K562 (cell line): Measurements from ENCODE around the gene ARHGEF10L. TPM values are rescaled to one million over a fixed set of nuclear protein-coding genes. Genes with fewer than 3 reads are reported as not detected.

Experiments used
- ATAC-seq: fragments of 200-7000 bp; cut with Tn5 transposase; 3 replicates; pipeline ENCODE4 v1.9.1; 2020; ENCODE audit warnings: moderate library complexity
- BruUV-seq: library from RNA; stranded (reverse); fragments of 400-500 nt; replicated peaks from 2 replicates; lab custom pipeline; 2021; lab: Mats Ljungman, UMichigan
- CTCF ChIA-PET: fragments of 300-600 bp; formaldehyde crosslinking; extraction: SDS; loops from one replicate; lab custom pipeline; 2021; ENCODE audit warnings: low intra/inter-chr PET ratio; lab: Yijun Ruan, JAX
- POLR2A ChIA-PET: fragments of 300-600, 350-650 bp; sonication (Branson Sonifier 250); formaldehyde crosslinking; extraction: SDS; loops from one replicate; lab custom pipeline; 2021; ENCODE audit warnings: antibody characterized with exemption, inconsistent platforms; lab: Yijun Ruan, JAX
- DNase-seq, 4 experiments: peaks; one replicate each; pipeline versions ENCODE4 v3.0.0 to v3.0.0-alpha.2; 2011 to 2018; ENCODE audit warnings: low spot score in 3 of 4, mixed read lengths in 3 of 4; ENCODE audit errors: extremely low read depth in 1 of 4
- FAIRE-seq: peaks from 2 replicates; lab custom pipeline; 2011; peaks lifted over from hg19 to GRCh38; lab: Jason Lieb, UNC
- H2AFZ ChIP-seq: 2 replicates; pipeline ENCODE4 v1.6.0; 2011; ENCODE audit warnings: low read depth, low read length, control low read depth, inconsistent platforms
- H3K27ac ChIP-seq: fragments of 200-600 bp; 3 replicates; pipeline ENCODE4 v1.8.0; 2011; ENCODE audit warnings: low read depth, mild to moderate bottlenecking, control low read depth, inconsistent platforms, low read length, moderate library complexity, mixed read lengths; ENCODE audit errors: extremely low read depth
- H3K27me3 ChIP-seq, 2 experiments: fragments of 300-600 bp in 1 of 2; 2 replicates in 1 of 2; 3 replicates in 1 of 2; pipeline versions ENCODE4 v1.6.0 to v1.8.0; 2011; ENCODE audit warnings: inconsistent platforms in 2 of 2, low read length in 2 of 2, mild to moderate bottlenecking in 1 of 2, mixed read lengths in 1 of 2, moderate library complexity in 1 of 2; ENCODE audit not compliant: control insufficient read depth in 2 of 2, insufficient read depth in 2 of 2
- H3K36me3 ChIP-seq: fragments of 300-600 bp; 3 replicates; pipeline ENCODE4 v1.8.0; 2011; ENCODE audit warnings: mild to moderate bottlenecking, low read length, inconsistent platforms; ENCODE audit not compliant: control insufficient read depth, insufficient read depth
- H3K4me1 ChIP-seq, 2 experiments: fragments of 200-600 bp in 1 of 2; replicated peaks in 1 of 2; 2 replicates in 1 of 2; 3 replicates in 1 of 2; pipeline versions ENCODE4 v1.5.1 to v1.8.0; 2011; ENCODE audit warnings: inconsistent platforms in 2 of 2, low read length in 2 of 2, mild to moderate bottlenecking in 1 of 2, mixed read lengths in 1 of 2, moderate library complexity in 1 of 2; ENCODE audit not compliant: control insufficient read depth in 2 of 2, insufficient read depth in 2 of 2
- H3K4me2 ChIP-seq: 2 replicates; pipeline ENCODE4 v1.6.1; 2011; ENCODE audit warnings: low read length, control low read depth, inconsistent platforms, mixed read lengths; ENCODE audit not compliant: insufficient read depth
- H3K4me3 ChIP-seq: fragments of 200-600 bp; sonication (generic), shearing (Covaris generic); 2 replicates; pipeline ENCODE4 v1.5.1; 2016; ENCODE audit warnings: control low read depth, inconsistent platforms
- H3K79me2 ChIP-seq: fragments of 200-600 bp; 3 replicates; pipeline ENCODE4 v1.8.0; 2011; ENCODE audit warnings: low read length, inconsistent platforms; ENCODE audit not compliant: control insufficient read depth, insufficient read depth
- H3K9ac ChIP-seq, 2 experiments: 2 replicates each; pipeline versions ENCODE4 v1.6.0 to v1.6.1; 2011; ENCODE audit warnings: low read depth in 2 of 2, low read length in 2 of 2, control low read depth in 1 of 2, inconsistent platforms in 1 of 2, mild to moderate bottlenecking in 1 of 2, mixed read lengths in 1 of 2; ENCODE audit not compliant: insufficient read depth in 1 of 2
- H3K9me1 ChIP-seq: one replicate; pipeline ENCODE4 v1.6.0; 2011; ENCODE audit warnings: inconsistent platforms, mild to moderate bottlenecking, low read length, moderate library complexity; ENCODE audit not compliant: control insufficient read depth, insufficient read depth
- H3K9me3 ChIP-seq: replicated peaks from 2 replicates; pipeline ENCODE4 v1.5.1; 2011; ENCODE audit warnings: low read depth, low read length, inconsistent platforms; ENCODE audit not compliant: control insufficient read depth, insufficient read depth
- H4K20me1 ChIP-seq: replicated peaks from 2 replicates; pipeline ENCODE4 v1.6.1; 2011; ENCODE audit warnings: low read length, inconsistent platforms, mixed read lengths; ENCODE audit not compliant: control insufficient read depth, insufficient read depth
- ERF ChIP-seq: fragments of 450-650 bp; formaldehyde crosslinking; IDR thresholded peaks from 2 replicates; pipeline ENCODE4 v1.4.0; 2020; ENCODE audit warnings: mild to moderate bottlenecking, mixed read lengths
- HIVEP1 ChIP-seq: fragments of 250-450 bp; sonication (Bioruptor Pico); IDR thresholded peaks from 2 replicates; pipeline ENCODE4 v1.4.0; 2020; ENCODE audit warnings: mild to moderate bottlenecking
- IRF2 ChIP-seq: sonication (generic); formaldehyde crosslinking; IDR thresholded peaks from 2 replicates; pipeline ENCODE4 v1.8.1; 2022; ENCODE audit warnings: mild to moderate bottlenecking, missing genetic modification reagents
- NR2F6 ChIP-seq: fragments of 450-650 bp; formaldehyde crosslinking; IDR thresholded peaks from 2 replicates; pipeline ENCODE4 v1.4.0; 2020; ENCODE audit warnings: mild to moderate bottlenecking
- POLR2AphosphoS2 ChIP-seq: IDR thresholded peaks from 2 replicates; pipeline ENCODE4 v1.6.1; 2012; ENCODE audit warnings: low read length, improper control_type of control experiment
- POLR3G ChIP-seq: IDR thresholded peaks from 2 replicates; pipeline ENCODE4 v1.6.1; 2011; ENCODE audit not compliant: insufficient read length, insufficient replicate concordance; ENCODE audit errors: extremely low read depth
- RCOR1 ChIP-seq, 2 experiments: IDR thresholded peaks; 2 replicates each; pipeline ENCODE4 v1.6.1; 2012; ENCODE audit warnings: low read depth in 2 of 2, low read length in 2 of 2, borderline replicate concordance in 1 of 2, improper control_type of control experiment in 1 of 2
- SREBF1 ChIP-seq: fragments of 150-350 bp; IDR thresholded peaks from 2 replicates; pipeline ENCODE4 v1.6.1; 2014; ENCODE audit warnings: antibody characterized with exemption, low read depth, low read length, borderline replicate concordance
- ZNF143 ChIP-seq: sonication (generic); formaldehyde crosslinking; IDR thresholded peaks from 2 replicates; pipeline ENCODE4 v1.9.0; 2022; ENCODE audit warnings: mild to moderate bottlenecking, missing genetic modification reagents
- WGBS: fragments of 100-300 bp; shearing (Covaris generic); methylation state at CpG from one replicate; pipeline ENCODE4 v1.1.6; 2016; ENCODE audit warnings: low coverage, mixed read lengths; ENCODE audit not compliant: insufficient coverage; ENCODE audit errors: missing lambda C conversion rate; 5-methylcytosine and 5-hydroxymethylcytosine counted together
- in situ Hi-C: fragments of 300-500 bp; cut with MboI; formaldehyde crosslinking; loops from 4 replicates; pipeline ENCODE4 v1.15.0; 2018; ENCODE audit warnings: inconsistent platforms, mixed read lengths
- intact Hi-C: fragments of 100-400 bp; cut with micrococcal nuclease; formaldehyde crosslinking; loops from 2 replicates; pipeline ENCODE4 v1.14.2; 2022
- polyA plus RNA-seq, 8 experiments: library from polyadenylated mRNA; depleted of rRNA in 4 of 8; stranded (reverse) in 5 of 8; unstranded in 3 of 8; fragments of >200 nt; fragmentation: Nextera tagmentation in 2 of 8; fragmentation: Illumina TruSeq in 1 of 8; extraction: Ambion mirVana in 2 of 8; extraction: Trizol in 1 of 8; gene quantifications; 2 replicates each; pipeline versions ENCODE4 v1.2.1 to v1.2.3, GENCODE V29; 2011 to 2014; ENCODE audit warnings: inconsistent platforms in 1 of 8, missing spikeins in 1 of 8
- total RNA-seq, 7 experiments: library from RNA; depleted of rRNA in 6 of 7; stranded (reverse); fragments of >200 nt in 6 of 7; fragmentation: Illumina TruSeq in 2 of 7; extraction: Trizol in 2 of 7; gene quantifications; 2 replicates each; pipeline versions ENCODE4 v1.2.1 to v1.2.3, GENCODE V29; 2011 to 2021; ENCODE audit warnings: low replicate concordance in 1 of 7
- TF ChIP-seq, protein P1 (sequence below): fragments of 250-450 bp; sonication (Bioruptor Pico); IDR thresholded peaks from 2 replicates; pipeline ENCODE4 v1.9.0; 2021; ENCODE audit warnings: mild to moderate bottlenecking
- TF ChIP-seq, protein P2 (sequence below): sonication (generic); formaldehyde crosslinking; IDR thresholded peaks from 2 replicates; pipeline ENCODE4 v1.8.1; 2023; ENCODE audit warnings: mild to moderate bottlenecking, missing genetic modification reagents
- TF ChIP-seq, protein P3 (sequence below): fragments of 250-450 bp; sonication (Bioruptor Pico); IDR thresholded peaks from 2 replicates; pipeline ENCODE4 v1.4.0; 2020; ENCODE audit warnings: mild to moderate bottlenecking, moderate library complexity
- TF ChIP-seq, protein P4 (sequence below): sonication (generic); formaldehyde crosslinking; IDR thresholded peaks from 2 replicates; pipeline ENCODE4 v1.8.0; 2022; ENCODE audit warnings: missing genetic modification reagents, mild to moderate bottlenecking, moderate library complexity, borderline replicate concordance
- TF ChIP-seq, protein P5 (sequence below): fragments of 250-450 bp; sonication (Bioruptor Pico); IDR thresholded peaks from 2 replicates; pipeline ENCODE4 v1.8.0; 2022; ENCODE audit warnings: inconsistent platforms

Gene ARHGEF10L
- total and polyA plus RNA-seq, 9 of the 15 experiments (the other 6 are each of a cell fraction or from before 2014, with no cell fraction given) = 0.09 to 0.13 TPM; not detected in 7

DNA sequence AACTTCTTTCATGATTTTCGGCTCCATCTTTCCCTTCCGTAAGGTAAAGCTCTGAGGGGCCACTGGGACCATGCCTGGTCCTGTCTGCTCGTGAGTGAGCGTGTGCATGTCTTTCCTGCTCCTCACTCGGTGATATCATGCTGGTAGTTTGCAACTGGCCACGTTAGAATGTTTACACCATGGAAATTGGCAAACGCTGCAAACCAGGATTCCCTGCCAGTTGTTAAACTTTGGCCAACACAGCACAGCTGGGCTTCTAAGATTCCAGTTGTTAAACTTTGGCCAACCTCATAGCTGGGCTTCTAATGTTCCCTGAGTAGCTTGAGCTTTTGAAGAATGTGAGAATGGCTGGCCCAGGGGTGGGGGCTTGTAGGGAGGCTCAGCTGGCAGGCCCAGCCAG is 147.6 kb downstream of the ARHGEF10L start:
- H3K27ac ChIP-seq = no peak overlapping the region
- WGBS = 1% methylated on average over 7 of the region's 7 CpGs
- no peak overlapping the region for H3K4me3 ChIP-seq
- no peak for TF ChIP-seq NR2F6 (CRISPR knock-in tag)
- no peak for TF ChIP-seq RCOR1 (IDR thresholded peaks at IDR 0.05; ENCODE audit: borderline replicate concordance in 1 of 2, low read depth in 2 of 2, low read length in 2 of 2)
- no peak for TF ChIP-seq POLR3G
- TF ChIP-seq, protein P1, sequence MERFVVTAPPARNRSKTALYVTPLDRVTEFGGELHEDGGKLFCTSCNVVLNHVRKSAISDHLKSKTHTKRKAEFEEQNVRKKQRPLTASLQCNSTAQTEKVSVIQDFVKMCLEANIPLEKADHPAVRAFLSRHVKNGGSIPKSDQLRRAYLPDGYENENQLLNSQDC = no peak
- TF ChIP-seq, protein P2, sequence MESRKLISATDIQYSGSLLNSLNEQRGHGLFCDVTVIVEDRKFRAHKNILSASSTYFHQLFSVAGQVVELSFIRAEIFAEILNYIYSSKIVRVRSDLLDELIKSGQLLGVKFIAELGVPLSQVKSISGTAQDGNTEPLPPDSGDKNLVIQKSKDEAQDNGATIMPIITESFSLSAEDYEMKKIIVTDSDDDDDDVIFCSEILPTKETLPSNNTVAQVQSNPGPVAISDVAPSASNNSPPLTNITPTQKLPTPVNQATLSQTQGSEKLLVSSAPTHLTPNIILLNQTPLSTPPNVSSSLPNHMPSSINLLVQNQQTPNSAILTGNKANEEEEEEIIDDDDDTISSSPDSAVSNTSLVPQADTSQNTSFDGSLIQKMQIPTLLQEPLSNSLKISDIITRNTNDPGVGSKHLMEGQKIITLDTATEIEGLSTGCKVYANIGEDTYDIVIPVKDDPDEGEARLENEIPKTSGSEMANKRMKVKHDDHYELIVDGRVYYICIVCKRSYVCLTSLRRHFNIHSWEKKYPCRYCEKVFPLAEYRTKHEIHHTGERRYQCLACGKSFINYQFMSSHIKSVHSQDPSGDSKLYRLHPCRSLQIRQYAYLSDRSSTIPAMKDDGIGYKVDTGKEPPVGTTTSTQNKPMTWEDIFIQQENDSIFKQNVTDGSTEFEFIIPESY (CRISPR knock-in tag) = no peak
- TF ChIP-seq HIVEP1 (CRISPR knock-in tag) = no peak
- TF ChIP-seq, protein P3, sequence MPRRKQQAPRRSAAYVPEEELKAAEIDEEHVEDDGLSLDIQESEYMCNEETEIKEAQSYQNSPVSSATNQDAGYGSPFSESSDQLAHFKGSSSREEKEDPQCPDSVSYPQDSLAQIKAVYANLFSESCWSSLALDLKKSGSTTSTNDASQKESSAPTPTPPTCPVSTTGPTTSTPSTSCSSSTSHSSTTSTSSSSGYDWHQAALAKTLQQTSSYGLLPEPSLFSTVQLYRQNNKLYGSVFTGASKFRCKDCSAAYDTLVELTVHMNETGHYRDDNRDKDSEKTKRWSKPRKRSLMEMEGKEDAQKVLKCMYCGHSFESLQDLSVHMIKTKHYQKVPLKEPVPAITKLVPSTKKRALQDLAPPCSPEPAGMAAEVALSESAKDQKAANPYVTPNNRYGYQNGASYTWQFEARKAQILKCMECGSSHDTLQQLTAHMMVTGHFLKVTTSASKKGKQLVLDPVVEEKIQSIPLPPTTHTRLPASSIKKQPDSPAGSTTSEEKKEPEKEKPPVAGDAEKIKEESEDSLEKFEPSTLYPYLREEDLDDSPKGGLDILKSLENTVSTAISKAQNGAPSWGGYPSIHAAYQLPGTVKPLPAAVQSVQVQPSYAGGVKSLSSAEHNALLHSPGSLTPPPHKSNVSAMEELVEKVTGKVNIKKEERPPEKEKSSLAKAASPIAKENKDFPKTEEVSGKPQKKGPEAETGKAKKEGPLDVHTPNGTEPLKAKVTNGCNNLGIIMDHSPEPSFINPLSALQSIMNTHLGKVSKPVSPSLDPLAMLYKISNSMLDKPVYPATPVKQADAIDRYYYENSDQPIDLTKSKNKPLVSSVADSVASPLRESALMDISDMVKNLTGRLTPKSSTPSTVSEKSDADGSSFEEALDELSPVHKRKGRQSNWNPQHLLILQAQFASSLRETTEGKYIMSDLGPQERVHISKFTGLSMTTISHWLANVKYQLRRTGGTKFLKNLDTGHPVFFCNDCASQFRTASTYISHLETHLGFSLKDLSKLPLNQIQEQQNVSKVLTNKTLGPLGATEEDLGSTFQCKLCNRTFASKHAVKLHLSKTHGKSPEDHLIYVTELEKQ = no peak
- no peak for TF ChIP-seq IRF2 (CRISPR knock-in tag)
- no peak for TF ChIP-seq SREBF1
- no peak for TF ChIP-seq POLR2AphosphoS2
- TF ChIP-seq ZNF143 (CRISPR knock-in tag) = no peak
- no peak for TF ChIP-seq ERF (CRISPR knock-in tag)
- TF ChIP-seq, protein P4, sequence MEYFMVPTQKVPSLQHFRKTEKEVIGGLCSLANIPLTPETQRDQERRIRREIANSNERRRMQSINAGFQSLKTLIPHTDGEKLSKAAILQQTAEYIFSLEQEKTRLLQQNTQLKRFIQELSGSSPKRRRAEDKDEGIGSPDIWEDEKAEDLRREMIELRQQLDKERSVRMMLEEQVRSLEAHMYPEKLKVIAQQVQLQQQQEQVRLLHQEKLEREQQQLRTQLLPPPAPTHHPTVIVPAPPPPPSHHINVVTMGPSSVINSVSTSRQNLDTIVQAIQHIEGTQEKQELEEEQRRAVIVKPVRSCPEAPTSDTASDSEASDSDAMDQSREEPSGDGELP = no peak
- TF ChIP-seq, protein P5, sequence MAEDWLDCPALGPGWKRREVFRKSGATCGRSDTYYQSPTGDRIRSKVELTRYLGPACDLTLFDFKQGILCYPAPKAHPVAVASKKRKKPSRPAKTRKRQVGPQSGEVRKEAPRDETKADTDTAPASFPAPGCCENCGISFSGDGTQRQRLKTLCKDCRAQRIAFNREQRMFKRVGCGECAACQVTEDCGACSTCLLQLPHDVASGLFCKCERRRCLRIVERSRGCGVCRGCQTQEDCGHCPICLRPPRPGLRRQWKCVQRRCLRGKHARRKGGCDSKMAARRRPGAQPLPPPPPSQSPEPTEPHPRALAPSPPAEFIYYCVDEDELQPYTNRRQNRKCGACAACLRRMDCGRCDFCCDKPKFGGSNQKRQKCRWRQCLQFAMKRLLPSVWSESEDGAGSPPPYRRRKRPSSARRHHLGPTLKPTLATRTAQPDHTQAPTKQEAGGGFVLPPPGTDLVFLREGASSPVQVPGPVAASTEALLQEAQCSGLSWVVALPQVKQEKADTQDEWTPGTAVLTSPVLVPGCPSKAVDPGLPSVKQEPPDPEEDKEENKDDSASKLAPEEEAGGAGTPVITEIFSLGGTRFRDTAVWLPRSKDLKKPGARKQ (CRISPR knock-in tag) = no peak
- H3K9ac ChIP-seq = no peak overlapping the region
- H3K9me1 ChIP-seq = no peaks in the 10 kb centered on the region
- H3K36me3 ChIP-seq = no peaks in the 10 kb centered on the region
- no peak overlapping the region for H3K4me2 ChIP-seq
- H2AFZ ChIP-seq = no peak overlapping the region
- no peaks in the 10 kb centered on the region; the same call in 1 of the 2 replicates for H4K20me1 ChIP-seq
- DNase-seq (no peak), FAIRE-seq (no peak), ATAC-seq (no peak)
- H3K79me2 ChIP-seq = no peaks in the 10 kb centered on the region
- BruUV-seq = no TSS peak
- in situ Hi-C loops (no loop called here), intact Hi-C loops (no loop called here)
- H3K4me1 ChIP-seq = no peaks in the 10 kb centered on the region
- peaks cover 13 to 45% of the 10 kb centered on the region in 2 experiments for H3K27me3 ChIP-seq
- ChIA-PET CTCF (no interaction called here), POLR2A (interaction anchor here (0.7 kb wide), 1 partner anchor 22 kb away, joined by 3 read pairs; no protein-coding TSS in a partner anchor)
- no peaks in the 10 kb centered on the region for H3K9me3 ChIP-seq
